SU-DHL-6 (cell line): ENCODE measurements around the gene HS6ST3.

ENCODE experiments used
- H2AFZ ChIP-seq: fragments of 200-600 bp; sonication (generic); 2 replicates; pipeline ENCODE4 v1.6.1; 2014; ENCODE audit warnings: low read depth, mild to moderate bottlenecking, moderate library complexity, mixed read lengths, antibody characterized with exemption, low read length; ENCODE audit not compliant: severe bottlenecking
- H3F3A ChIP-seq: fragments of 200-600 bp; shearing (Covaris generic); 2 replicates; pipeline ENCODE4 v1.6.0; 2016; ENCODE audit warnings: antibody characterized with exemption, mild to moderate bottlenecking; ENCODE audit not compliant: insufficient read depth
- H3K27ac ChIP-seq: fragments of 200-600 bp; sonication (generic); 2 replicates; pipeline ENCODE4 v1.5.1; 2016; ENCODE audit warnings: low read depth, mild to moderate bottlenecking, low read length, moderate library complexity, mixed read lengths
- H3K27me3 ChIP-seq: fragments of 200-600 bp; sonication (generic), shearing (Covaris generic); 2 replicates; pipeline ENCODE4 v1.6.0; 2014; ENCODE audit warnings: mild to moderate bottlenecking, low read length
- H3K36me3 ChIP-seq: fragments of 200-600 bp; sonication (generic); 2 replicates; pipeline ENCODE4 v1.6.1; 2014; ENCODE audit warnings: mild to moderate bottlenecking, low read length, mixed read lengths
- H3K4me2 ChIP-seq: fragments of 300-600, 200-600 bp; shearing (Covaris generic), sonication (generic); 2 replicates; pipeline ENCODE4 v1.6.0; 2014; ENCODE audit warnings: low read length, low read depth, mild to moderate bottlenecking; ENCODE audit not compliant: poor library complexity, severe bottlenecking
- H3K4me3 ChIP-seq: fragments of 200-600 bp; sonication (generic); 2 replicates; pipeline ENCODE4 v1.5.1; 2014; ENCODE audit warnings: antibody characterized with exemption, low read length, mild to moderate bottlenecking, mixed read lengths; ENCODE audit not compliant: insufficient read depth, poor library complexity, severe bottlenecking
- H3K79me2 ChIP-seq: fragments of 200-600 bp; sonication (generic); 2 replicates; pipeline ENCODE4 v1.6.1; 2014; ENCODE audit warnings: mild to moderate bottlenecking, low read length, moderate library complexity; ENCODE audit not compliant: insufficient read depth
- H3K9ac ChIP-seq: fragments of 200-600 bp; sonication (generic); 2 replicates; pipeline ENCODE4 v1.7.0; 2014; ENCODE audit warnings: mild to moderate bottlenecking, low read length
- H3K9me2 ChIP-seq: fragments of 200-600 bp; sonication (generic); replicated peaks from 2 replicates; pipeline ENCODE4 v1.6.1; 2014; ENCODE audit warnings: low read length; ENCODE audit not compliant: insufficient read depth
- H3K9me3 ChIP-seq: fragments of 200-600 bp; sonication (generic); 2 replicates; pipeline ENCODE4 v1.6.1; 2014; ENCODE audit warnings: low read length, mixed read lengths; ENCODE audit not compliant: insufficient read depth
- H4K20me1 ChIP-seq: fragments of 200-600 bp; sonication (generic); 2 replicates; pipeline ENCODE4 v1.6.1; 2014; ENCODE audit warnings: low read depth, mild to moderate bottlenecking, antibody characterized with exemption, low read length, moderate library complexity, mixed read lengths
- EZH2phosphoT487 ChIP-seq: fragments of 200-600 bp; sonication (generic), shearing (Covaris generic); conservative IDR thresholded peaks from 2 replicates; pipeline ENCODE4 v1.6.1; 2018; ENCODE audit warnings: mild to moderate bottlenecking, antibody characterized with exemption, low read length, moderate library complexity, mixed read lengths
- TF ChIP-seq, protein P1 (sequence below): fragments of 200-600 bp; sonication (generic); IDR thresholded peaks from one replicate; pipeline ENCODE4 v1.5.1; 2017; ENCODE audit warnings: antibody characterized with exemption, mild to moderate bottlenecking, low read length, moderate library complexity; ENCODE audit not compliant: insufficient read depth, poor library complexity, severe bottlenecking

HS6ST3 gene

GRCh38 chr13:96837809-96838208, 747.9 kb downstream of the HS6ST3 start:
- H4K20me1 ChIP-seq = no peaks in the 10 kb centered on the region
- H3K9ac ChIP-seq = no peak overlapping the region
- no peaks in the 10 kb centered on the region for H3K36me3 ChIP-seq
- no peak overlapping the region for H3K4me2 ChIP-seq
- no peak for TF ChIP-seq EZH2phosphoT487
- TF ChIP-seq, protein P1, sequence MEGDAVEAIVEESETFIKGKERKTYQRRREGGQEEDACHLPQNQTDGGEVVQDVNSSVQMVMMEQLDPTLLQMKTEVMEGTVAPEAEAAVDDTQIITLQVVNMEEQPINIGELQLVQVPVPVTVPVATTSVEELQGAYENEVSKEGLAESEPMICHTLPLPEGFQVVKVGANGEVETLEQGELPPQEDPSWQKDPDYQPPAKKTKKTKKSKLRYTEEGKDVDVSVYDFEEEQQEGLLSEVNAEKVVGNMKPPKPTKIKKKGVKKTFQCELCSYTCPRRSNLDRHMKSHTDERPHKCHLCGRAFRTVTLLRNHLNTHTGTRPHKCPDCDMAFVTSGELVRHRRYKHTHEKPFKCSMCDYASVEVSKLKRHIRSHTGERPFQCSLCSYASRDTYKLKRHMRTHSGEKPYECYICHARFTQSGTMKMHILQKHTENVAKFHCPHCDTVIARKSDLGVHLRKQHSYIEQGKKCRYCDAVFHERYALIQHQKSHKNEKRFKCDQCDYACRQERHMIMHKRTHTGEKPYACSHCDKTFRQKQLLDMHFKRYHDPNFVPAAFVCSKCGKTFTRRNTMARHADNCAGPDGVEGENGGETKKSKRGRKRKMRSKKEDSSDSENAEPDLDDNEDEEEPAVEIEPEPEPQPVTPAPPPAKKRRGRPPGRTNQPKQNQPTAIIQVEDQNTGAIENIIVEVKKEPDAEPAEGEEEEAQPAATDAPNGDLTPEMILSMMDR = no peak
- no peak overlapping the region for H3K4me3 ChIP-seq
- no peaks in the 10 kb centered on the region for H3K9me2 ChIP-seq
- H3K9me3 ChIP-seq = no peaks in the 10 kb centered on the region
- H3K27ac ChIP-seq = no peak overlapping the region
- H3K79me2 ChIP-seq = no peaks in the 10 kb centered on the region
- H2AFZ ChIP-seq = no peak overlapping the region
- no peaks in the 10 kb centered on the region for H3F3A ChIP-seq
- no peaks in the 10 kb centered on the region for H3K27me3 ChIP-seq

DNA sequence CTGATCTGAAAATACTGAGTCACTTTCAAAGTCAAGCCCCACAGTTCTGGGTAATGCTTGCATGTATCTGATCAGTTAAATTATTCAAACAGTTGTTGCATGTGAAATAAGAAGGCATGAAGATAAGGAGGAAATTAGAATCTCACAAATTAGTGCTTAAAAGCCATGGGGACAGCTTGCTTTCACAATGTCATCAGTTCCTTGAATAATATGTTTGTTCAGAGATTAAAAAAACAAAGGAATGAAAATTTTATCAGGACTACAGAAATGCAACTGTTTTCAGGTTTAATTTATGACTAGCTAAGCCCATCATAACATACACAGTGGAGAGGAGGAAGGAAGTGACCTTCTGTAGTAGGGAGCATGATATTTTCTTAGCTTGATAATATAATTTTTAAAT, 754.3 kb downstream of the HS6ST3 start:
- Histone ChIP-seq H3K4me3 (no peak overlapping the region), H3K9me3 (no peaks in the 10 kb centered on the region), H3K27ac (no peak overlapping the region), H3K4me2 (no peak overlapping the region), H3K79me2 (no peaks in the 10 kb centered on the region), H3K9me2 (no peaks in the 10 kb centered on the region), H3K27me3 (no peaks in the 10 kb centered on the region), H3K36me3 (no peaks in the 10 kb centered on the region), H2AFZ (no peak overlapping the region), H3K9ac (no peak overlapping the region), H3F3A (no peaks in the 10 kb centered on the region), H4K20me1 (no peaks in the 10 kb centered on the region)
- TF ChIP-seq EZH2phosphoT487 = no peak
- TF ChIP-seq, protein P1 = no peak

- H3K9me2 ChIP-seq = no peaks in the 10 kb centered on the region
- no peak overlapping the region for H3K9ac ChIP-seq
- no peaks in the 10 kb centered on the region for H3K79me2 ChIP-seq
- no peaks in the 10 kb centered on the region for H3K9me3 ChIP-seq
- H2AFZ ChIP-seq = no peak overlapping the region
- no peak overlapping the region for H3K4me2 ChIP-seq
- H3F3A ChIP-seq = no peaks in the 10 kb centered on the region
- no peaks in the 10 kb centered on the region for H4K20me1 ChIP-seq
- no peaks in the 10 kb centered on the region for H3K27me3 ChIP-seq
- no peak overlapping the region for H3K27ac ChIP-seq
- no peak overlapping the region for H3K4me3 ChIP-seq
- TF ChIP-seq, protein P1 = no peak
- no peak for TF ChIP-seq EZH2phosphoT487
- H3K36me3 ChIP-seq = no peaks in the 10 kb centered on the region
These were observed 754.7 kb downstream of the HS6ST3 start for GRCh38 chr13:96844616-96845015.

- TF ChIP-seq EZH2phosphoT487 = no peak
- TF ChIP-seq, protein P1 = no peak
- no peaks in the 10 kb centered on the region for H3K27me3 ChIP-seq
- H3K4me2 ChIP-seq = no peak overlapping the region
- H2AFZ ChIP-seq = no peak overlapping the region
- no peaks in the 10 kb centered on the region for H4K20me1 ChIP-seq
- H3K4me3 ChIP-seq = no peak overlapping the region
- no peaks in the 10 kb centered on the region for H3K9me2 ChIP-seq
- no peak overlapping the region for H3K27ac ChIP-seq
- H3K36me3 ChIP-seq = no peaks in the 10 kb centered on the region
- no peaks in the 10 kb centered on the region for H3K9me3 ChIP-seq
- no peaks in the 10 kb centered on the region for H3K79me2 ChIP-seq
- no peak overlapping the region for H3K9ac ChIP-seq
- H3F3A ChIP-seq = no peaks in the 10 kb centered on the region
These were observed 758.4 kb downstream of the HS6ST3 start for GRCh38 chr13:96848286-96848685.
